T-helper 1 cell (primary cell): ENCODE measurements around the gene FYN.
A peak's percentile ranks its signal among the peaks of the same experiment; 100 is the strongest.
"Not testable (repeated sequence)": the region's sequence is repeated elsewhere in the genome, so short reads cannot be mapped to it uniquely, and the experiment has no call there.

Source experiments
- DNase-seq, 5 donors: peaks; one replicate each; pipeline ENCODE4 v3.0.0-alpha.2; 2012 to 2020
- total RNA-seq, 4 donors: gene quantifications; one replicate each; lab custom pipeline; 2026; lab: John Stamatoyannopoulos, UW

FYN gene
- 386 to 440 (median 424) reads per million in 4 donors for total RNA-seq

DNA sequence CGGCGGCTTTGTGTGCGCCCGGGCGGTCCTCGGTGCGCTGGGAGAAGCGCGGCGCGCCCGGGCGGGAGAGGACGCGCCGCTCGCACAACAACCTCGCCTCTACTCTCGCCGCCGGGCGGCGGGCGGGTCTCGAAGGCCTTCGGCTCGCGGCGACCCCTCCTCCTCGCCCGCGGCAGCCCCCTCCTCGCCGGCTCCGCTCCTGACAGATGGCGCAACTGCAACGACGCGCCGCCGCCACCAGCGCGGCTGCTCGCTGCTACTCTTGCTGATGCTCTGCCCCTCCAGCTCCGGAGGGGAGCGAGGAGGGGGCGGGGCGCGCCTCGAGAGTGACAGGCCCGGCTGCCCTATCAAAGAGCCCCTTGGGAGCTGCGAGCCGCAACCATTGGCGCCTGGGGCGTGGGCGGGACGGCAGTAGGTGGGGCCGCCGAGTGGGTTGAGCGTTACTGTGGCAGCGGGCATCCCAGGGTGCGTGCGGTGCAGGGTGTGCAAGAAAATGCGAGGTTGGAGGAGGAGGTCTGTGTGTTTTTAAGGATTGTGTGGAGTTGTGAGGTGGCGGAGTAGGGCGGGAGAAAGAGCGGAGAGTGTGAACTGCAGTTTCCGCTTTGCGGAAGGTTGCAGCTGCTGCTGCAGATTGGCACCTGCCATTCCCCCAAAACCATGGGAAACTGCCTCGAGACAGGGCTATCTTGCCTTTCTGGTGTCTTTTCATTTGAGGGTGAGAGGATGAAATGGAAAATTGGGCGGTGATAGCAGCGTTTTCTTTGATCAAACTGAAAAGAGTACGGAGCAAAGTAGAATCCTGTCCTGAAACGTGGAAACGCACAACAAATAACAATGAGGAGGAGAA is at the start of gene FYN:
TSS of gene FYN (minus strand) at position 275 of the 847 bp plus-strand sequence. CDS start 153,401 bp downstream, outside the sequence.
- DNase-seq: peak; percentile 97 to 99 (median 97)

- DNase-seq: peak in 1 of 5 donors; percentile 66
Measured at GRCh38 chr6:111922454-111923297, 49.4 kb upstream of the FYN start.

DNA sequence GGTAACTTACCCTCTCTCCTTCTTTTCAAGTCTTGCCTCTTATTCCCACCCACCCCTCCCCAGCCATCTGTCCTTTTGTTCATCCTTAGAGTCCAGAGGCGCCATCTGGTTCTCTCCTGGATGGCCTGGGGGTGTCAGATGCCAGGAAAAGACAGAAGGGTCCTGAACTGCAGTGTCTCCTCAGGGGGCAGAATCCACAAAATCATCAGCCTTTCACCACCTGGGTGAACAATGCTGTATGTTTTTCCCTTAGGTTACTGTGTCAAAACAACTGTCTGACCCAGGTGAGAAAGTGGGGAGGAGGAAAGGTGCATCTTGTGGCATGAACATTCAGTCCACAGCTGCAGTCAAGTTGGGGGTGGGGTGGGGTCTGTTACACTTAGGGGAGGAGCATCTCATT is 47.9 kb upstream of the FYN start:
- DNase-seq: no peak

- DNase-seq: no peak
Measured at GRCh38 chr6:111920578-111920977, 47.3 kb upstream of the FYN start.

DNA sequence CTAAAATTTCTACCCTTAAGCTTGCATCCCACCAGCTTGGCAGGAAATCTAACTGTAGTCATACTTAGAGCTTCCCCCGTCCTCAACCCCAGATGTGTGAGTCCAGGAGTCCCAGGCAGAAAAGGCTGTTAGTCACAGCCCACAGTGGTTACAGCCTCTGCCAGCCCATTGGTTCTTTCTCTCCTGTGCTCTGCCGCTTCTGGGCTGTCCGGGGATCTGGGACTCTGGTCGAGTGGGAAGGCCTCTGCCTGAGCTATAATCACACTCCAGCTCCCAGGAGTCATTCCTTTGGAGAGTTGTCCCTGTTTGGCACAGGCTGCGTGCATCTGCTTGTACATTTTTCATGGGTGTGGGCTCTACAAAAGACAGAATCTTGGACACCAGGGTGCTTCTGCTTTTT is 45.6 kb upstream of the FYN start:
- no peak for DNase-seq

DNA sequence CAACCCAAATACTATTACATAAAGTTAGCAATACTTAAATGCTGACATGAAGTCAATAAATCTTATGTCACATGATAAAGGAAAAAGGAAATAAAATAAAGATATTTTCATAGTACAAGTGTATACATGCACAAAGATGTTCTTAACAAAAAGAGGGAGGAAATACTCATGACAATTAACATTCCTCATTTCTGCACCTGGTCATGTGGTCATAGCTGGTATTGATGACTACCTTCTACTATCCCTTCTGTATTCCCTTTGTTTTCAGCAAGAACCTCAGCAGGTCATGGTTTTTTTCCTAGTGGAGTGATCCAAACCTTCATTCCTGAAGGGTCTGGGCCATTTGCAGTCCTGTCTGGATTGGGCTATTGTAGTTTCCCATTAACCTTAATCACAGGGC is 43.5 kb upstream of the FYN start:
- DNase-seq: no peak

DNA sequence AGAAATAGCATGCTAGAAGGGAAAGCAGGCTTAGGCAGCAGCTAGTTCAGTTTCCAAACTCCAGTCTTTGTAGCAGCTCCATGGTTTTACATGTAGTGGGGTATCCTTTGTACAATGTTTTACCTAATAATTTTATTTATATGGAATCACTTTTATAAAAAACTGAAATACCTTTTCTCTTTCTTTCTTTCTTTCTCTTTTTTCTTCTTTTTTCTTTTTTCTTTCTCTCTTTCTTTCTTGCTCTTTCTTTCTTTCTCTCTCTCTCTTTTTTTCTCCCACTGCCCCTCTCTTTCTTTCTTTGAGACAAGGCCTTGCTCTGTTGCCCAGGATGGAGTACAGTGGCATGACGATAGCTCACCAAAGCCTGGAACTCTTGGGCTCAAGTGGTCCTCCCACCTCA is 41.4 kb upstream of the FYN start:
- DNase-seq: no peak

DNA sequence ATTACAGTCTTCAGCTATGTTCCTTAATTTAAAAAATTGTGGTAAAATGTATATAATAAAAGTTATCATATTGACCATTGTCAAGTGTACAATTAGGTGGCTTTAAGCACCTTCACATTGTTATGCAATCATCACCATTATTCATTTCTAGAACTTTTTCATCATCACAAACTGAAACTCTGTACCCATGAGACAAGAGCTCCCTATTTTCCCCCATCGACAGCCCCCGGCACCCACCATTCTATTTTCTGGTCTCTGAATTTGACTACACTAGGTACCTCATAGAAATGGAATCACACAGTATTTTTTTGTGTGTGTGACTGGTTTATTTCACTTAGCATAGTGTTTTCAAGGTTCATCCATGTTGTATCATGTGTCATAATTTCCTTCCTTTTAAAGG is 39.7 kb upstream of the FYN start:
- DNase-seq: no peak

DNA sequence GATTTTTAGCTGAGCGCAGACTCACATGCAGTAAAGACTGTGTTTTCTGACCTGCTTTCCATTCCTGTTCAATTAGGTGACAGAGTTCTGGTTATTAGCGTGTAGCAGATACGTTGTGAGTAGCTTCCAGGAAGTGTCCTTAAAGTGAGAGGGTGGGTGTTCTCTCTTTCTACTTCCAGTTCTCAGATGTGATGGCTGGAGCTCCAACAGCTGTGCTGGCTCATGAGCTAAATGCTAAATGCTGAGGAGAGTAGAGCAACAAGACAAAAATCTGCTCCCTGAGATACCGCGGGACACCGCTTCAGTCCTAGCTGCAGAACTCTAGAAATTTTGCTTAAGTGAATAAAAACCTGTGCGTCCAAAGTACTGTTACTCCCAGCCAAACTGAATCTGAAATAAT is 38.2 kb upstream of the FYN start:
- no peak for DNase-seq

- no peak for DNase-seq
Measured at GRCh38 chr6:111909238-111909637, 36.0 kb upstream of the FYN start.

- not testable (repeated sequence) for DNase-seq
Measured at GRCh38 chr6:111908365-111908764, 35.1 kb upstream of the FYN start.

DNA sequence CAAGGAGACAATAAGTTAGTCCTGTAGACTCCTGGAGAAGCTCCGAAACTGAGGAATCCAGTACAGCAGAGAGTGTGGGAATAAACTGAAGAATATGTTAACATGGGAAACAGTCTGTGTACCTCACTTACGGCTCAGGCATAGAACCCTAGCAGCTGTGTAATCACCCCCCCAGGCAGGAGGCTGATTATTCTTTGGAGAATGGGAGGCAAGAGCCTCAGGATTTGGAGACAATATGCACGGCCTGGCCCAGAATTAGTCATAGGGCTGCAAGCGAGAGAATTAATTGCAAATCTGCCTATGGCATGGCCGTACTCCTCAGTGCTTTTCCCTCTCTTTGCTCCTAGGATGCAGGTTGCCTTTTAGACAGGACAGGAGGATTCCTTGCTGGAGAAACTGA is 27.5 kb upstream of the FYN start:
- DNase-seq: no peak

DNA sequence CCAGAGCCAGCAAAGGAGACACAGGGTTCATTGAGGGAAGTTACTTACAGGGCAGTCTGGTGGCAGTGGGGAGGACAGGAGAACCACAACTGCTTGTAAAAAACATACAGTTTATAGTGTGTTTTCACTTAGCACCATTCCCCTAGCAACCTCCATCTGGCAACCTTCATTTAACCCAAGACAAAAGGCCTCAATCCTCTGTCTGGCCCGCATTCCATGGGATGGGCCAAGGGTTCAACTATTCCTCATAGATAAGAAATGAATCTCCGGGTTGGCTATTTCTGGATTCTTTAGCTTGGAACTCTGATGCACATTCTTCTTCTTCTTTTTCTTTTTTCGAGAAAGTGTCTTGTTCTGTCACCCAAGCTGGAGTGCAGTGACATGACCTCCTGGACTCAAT is 26.3 kb upstream of the FYN start:
- no peak for DNase-seq

DNA sequence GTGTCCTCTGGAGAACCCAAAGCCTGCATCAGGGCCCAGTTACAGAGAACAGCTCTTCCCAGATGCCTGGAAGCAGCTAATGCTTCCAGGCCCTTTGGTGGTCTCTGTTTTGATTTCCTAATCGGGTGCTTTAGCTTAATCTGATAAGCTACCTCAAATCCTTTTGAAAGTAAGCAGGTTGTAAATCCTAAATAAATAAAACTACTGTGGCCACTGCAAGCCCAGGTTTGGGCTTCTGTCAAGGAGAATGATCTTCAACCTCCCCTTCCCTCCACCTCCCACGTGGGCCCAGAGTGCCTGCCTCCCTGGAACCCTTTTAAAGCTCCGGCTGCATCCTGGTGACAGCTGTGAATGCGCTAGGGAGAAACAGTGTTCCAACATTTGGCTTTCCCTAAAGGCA is 25.2 kb upstream of the FYN start:
- no peak for DNase-seq

- no peak for DNase-seq
Measured at GRCh38 chr6:111894951-111895350, 21.7 kb upstream of the FYN start.

- no peak for DNase-seq
Measured at GRCh38 chr6:111894272-111894671, 21.0 kb upstream of the FYN start.

DNA sequence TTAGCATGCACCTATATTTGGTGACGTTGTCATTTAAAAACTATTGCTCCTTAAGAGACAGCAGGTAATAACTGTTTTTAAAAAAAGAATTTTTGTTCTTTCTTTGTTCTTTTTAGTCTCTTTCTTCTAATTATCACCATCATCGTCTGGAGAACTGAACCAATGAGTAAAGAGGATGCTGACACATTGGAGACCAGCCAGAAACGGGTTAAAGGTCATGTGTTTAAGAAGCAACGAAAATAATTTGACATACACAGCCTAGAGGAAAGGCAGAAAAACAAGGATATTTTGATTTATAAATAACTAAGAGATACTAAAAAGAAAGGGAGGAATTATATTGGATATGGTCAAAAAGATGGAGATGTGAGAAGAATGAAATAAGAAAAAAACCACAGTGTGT is 19.2 kb upstream of the FYN start:
- no peak for DNase-seq

- DNase-seq: no peak
Measured at GRCh38 chr6:111890988-111891387, 17.7 kb upstream of the FYN start.

DNA sequence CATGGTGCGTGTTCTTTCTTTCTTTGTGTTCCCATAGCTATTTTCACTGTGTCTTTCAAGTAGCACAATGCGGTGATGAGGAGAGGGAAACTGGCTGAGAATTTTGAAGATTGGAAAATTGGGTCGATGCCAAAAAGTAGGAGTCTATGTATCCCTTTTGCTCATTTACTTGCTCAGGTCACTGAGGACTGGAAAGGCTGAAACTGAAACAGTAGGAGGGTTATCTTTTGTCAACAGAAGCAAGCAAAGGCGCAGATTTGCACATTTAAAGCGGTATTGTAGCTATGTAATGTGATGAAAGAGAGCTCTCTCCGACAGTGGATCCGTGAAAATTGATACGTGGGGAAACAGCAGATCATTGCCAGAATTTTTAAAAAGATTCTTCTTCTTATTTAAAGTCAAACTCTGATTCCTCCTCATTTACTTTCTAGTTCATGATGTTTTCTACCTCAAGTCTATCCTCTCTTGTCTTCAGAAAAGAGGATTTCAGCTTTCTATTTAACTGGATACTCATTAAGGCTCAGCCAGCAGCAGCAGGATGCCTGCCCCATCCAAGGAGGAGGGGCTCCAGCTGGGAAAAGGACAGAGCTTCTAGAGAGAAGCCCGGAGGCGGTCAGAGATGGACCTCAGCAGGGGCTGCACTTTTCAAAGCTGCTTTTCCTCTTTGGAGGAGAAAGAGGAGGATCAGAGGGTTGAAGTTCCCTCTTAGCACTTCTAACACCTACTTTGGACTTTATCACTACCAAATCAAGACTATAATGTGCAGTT is 15.9 kb upstream of the FYN start:
- DNase-seq: no peak

- not testable (repeated sequence) for DNase-seq
Measured at GRCh38 chr6:111886793-111887192, 13.5 kb upstream of the FYN start.

GRCh38 chr6:111885373-111886027 is 12.2 kb upstream of the FYN start:
- no peak for DNase-seq

GRCh38 chr6:111884068-111884467 is 10.8 kb upstream of the FYN start:
- DNase-seq: no peak
